ENCODE data around the gene FAM3C.

Gene FAM3C

DNA sequence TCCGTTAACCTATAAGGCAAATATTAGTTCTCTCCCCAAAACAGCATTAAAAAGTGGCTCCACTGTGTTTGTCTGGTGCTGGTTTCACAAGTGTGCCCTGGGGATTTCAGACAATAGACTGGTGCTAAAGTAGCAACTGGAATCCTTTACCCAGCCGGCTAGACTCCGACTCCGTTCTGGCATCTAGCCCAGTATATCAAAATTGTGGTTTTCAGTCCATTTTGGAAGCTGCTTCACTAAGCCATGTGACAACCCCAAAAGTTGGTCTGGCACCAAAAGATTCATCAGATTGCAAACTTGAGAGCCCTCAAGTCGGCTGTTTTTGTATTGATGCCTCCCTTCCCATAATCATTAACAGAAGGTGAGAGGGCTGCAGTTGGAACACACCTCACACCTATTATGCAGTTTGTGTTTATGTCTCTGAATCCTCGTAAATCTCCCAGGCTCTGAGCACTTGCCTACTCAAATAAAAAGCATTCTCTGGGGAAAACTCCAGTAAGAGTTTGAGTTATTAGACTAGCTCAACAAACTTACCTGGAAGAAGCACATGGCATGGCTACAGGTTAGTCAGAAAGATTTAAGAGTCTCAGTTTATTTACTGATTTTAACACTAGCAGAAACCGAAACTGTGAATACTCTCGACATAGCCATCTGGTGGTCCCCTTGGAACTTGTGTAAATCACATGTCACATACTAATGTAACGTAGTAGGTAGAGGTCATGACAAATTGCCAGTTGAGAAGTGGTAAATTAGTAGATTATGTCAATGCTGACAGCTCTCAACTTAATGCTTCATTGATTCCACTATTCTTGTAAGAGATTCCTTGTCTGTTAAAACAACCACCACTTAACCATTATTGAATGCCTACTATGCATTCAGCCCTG, 82.1 kb downstream of the FAM3C start:
- H3K27ac Mint-ChIP-seq (ENCODE audit: low read depth) = no peak overlapping the region
- no peaks in the 10 kb centered on the region for H3K36me3 Mint-ChIP-seq (ENCODE audit: insufficient read depth)
- no peak overlapping the region for H3K4me3 Mint-ChIP-seq
- H3K27me3 Mint-ChIP-seq = peaks cover 66% of the 10 kb centered on the region
- no peaks in the 10 kb centered on the region for H3K4me1 Mint-ChIP-seq
- no peaks in the 10 kb centered on the region for H3K9me3 Mint-ChIP-seq
- DNase-seq (ENCODE audit: low spot score in 2 of 2) (no peak), ATAC-seq (replicated peaks; ENCODE audit: extremely low read depth, poor library complexity, severe bottlenecking) (no peak)

DNA sequence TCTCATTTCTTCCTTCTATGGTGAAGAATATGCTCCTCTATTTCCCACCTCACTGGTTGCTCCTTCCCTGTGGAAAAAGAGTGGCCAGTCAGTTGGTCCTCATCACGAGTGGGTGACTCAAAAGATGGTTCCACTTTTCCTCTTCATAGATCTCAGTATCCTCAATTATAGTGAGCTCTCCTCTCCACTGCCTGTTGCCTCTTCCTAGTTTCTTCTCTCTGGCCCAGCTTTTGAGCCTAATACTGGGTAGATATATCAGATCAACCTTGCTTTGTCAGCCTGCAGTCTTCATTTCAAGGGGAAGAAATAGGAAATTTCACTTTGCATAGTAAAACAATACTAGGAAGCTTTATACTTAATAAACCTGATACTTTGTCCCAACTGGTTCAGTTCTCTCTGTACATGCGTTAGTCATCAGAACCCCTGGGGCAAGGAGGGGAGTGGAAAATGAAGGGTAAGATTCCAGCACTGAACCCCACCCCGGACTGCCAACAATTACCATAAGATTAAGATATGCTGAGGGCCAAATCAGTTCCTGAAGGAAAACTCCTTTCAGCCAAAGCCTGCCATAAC, 82.8 kb downstream of the FAM3C start:
- no peak overlapping the region for H3K27ac Mint-ChIP-seq (ENCODE audit: low read depth)
- no peaks in the 10 kb centered on the region for H3K4me1 Mint-ChIP-seq
- DNase-seq (ENCODE audit: low spot score in 2 of 2) (no peak), ATAC-seq (replicated peaks; ENCODE audit: extremely low read depth, poor library complexity, severe bottlenecking) (no peak)
- peaks cover 66% of the 10 kb centered on the region for H3K27me3 Mint-ChIP-seq
- H3K4me3 Mint-ChIP-seq = no peak overlapping the region
- no peaks in the 10 kb centered on the region for H3K9me3 Mint-ChIP-seq
- H3K36me3 Mint-ChIP-seq (ENCODE audit: insufficient read depth) = no peaks in the 10 kb centered on the region

DNA sequence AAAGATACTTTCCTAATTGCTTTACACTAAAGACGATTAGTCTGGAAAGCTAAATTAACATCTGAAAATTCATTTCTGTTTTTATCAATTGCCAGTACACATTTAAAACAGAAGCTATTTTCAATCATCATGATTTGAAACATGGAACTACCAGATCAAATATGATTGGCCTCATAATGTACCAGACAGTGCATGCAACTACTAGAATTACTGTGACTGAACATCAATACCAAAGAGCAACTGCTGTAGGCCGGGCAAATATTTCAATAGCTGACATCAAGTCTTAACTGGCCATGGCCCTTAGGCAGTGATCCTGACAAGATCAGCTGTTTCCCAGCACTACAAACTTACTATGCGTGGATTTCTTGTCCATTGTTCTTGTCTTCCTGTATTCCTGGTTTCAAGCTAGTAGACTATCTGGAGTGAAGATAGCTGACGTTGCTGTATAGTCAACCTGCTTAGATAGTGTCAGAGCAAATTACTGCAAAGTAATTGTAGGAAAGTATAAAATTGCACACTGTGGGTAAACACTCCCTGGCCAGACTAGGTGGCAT, 89.0 kb downstream of the FAM3C start:
- no peak for ATAC-seq (replicated peaks; ENCODE audit: extremely low read depth, poor library complexity, severe bottlenecking)
- Mint-ChIP-seq H3K36me3 (ENCODE audit: insufficient read depth) (peaks cover 2% of the 10 kb centered on the region), H3K27me3 (peaks cover 77% of the 10 kb centered on the region), H3K4me1 (no peaks in the 10 kb centered on the region), H3K4me3 (no peak overlapping the region), H3K9me3 (no peaks in the 10 kb centered on the region), H3K27ac (ENCODE audit: low read depth) (no peak overlapping the region)
- DNase-seq (ENCODE audit: low spot score in 2 of 2) = no peak

DNA sequence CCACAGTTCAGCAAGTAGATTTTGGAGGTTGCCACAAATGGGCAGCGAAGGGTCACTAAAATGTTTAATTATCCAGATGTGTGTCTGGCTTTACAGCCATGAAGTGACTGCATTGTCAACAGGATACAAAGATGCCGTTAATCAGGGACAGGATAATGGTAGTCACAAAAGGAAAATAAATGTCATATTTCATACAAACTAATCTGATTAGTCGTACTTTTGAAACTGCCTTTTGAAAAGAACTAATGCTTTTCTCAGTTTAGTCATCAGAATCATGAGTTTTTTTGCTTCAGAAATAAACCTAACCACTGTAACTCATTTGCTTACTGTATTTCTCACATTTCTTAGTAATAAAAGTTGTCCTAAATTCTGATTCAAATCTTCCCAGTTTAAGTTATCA, 89.5 kb downstream of the FAM3C start:
- Mint-ChIP-seq H3K27me3 (peaks cover 82% of the 10 kb centered on the region), H3K36me3 (ENCODE audit: insufficient read depth) (peaks cover 2% of the 10 kb centered on the region), H3K4me1 (no peaks in the 10 kb centered on the region), H3K9me3 (no peaks in the 10 kb centered on the region), H3K27ac (ENCODE audit: low read depth) (no peak overlapping the region), H3K4me3 (no peak overlapping the region)
- ATAC-seq (replicated peaks; ENCODE audit: extremely low read depth, poor library complexity, severe bottlenecking) (no peak), DNase-seq (ENCODE audit: low spot score in 2 of 2) (no peak)

DNA sequence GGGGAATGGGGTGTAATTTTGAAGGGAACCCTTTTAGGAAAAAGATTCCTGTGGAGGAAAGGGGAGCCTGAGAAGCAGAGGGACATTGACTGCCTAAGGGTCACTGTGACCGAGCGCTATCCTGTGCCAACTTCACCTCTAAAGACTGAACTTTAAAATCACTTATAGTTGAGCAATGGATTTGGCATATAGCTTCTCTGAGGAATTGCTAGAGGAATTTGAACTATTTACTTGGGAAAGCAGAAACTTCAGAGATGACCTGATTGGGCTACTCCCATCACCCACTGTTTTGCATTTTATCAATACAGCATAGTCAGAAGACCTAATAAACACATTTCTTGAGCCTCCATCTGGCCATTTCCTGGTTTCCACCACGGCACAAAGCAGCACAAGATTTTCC, 91.0 kb downstream of the FAM3C start:
- Mint-ChIP-seq H3K9me3 (no peaks in the 10 kb centered on the region), H3K36me3 (ENCODE audit: insufficient read depth) (peaks cover 2% of the 10 kb centered on the region)
- DNase-seq (ENCODE audit: low spot score in 2 of 2) = no peak

DNA sequence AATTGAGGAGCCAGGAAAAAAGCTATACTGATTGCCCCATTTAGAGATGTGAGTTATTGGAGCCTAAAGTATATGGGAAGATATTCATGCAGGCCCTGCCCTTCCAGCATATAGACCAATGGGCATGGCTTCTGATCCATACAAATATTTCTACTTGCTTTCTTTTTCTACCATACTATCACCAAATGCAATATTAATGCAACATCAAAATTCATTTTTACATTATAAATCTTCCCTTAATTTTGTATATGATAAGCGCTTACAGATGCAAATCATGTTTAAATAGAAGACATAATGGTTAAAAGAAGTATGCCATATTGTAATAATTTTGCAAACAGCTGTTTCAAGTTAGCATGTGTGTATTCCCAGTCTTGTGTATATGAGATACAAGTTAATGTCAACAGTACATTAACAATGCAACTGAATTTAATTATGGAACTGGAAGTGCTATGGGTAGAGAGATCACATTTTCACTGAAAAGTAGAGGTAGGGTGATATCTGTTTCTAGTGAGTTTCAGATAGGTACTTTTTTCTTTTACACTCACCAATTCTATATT, 91.9 kb downstream of the FAM3C start:
- H3K4me1 Mint-ChIP-seq = no peaks in the 10 kb centered on the region
- ATAC-seq (replicated peaks; ENCODE audit: extremely low read depth, poor library complexity, severe bottlenecking) (no peak), DNase-seq (ENCODE audit: low spot score in 2 of 2) (no peak)
- H3K9me3 Mint-ChIP-seq = no peaks in the 10 kb centered on the region
- H3K27me3 Mint-ChIP-seq = peaks cover 67% of the 10 kb centered on the region
- peaks cover 2% of the 10 kb centered on the region for H3K36me3 Mint-ChIP-seq (ENCODE audit: insufficient read depth)
- no peak overlapping the region for H3K4me3 Mint-ChIP-seq
- H3K27ac Mint-ChIP-seq (ENCODE audit: low read depth) = no peak overlapping the region

More for the DNA sequence above, 91.0 kb downstream of the FAM3C start:
- no peak overlapping the region for H3K27ac Mint-ChIP-seq (ENCODE audit: low read depth)
- H3K27me3 Mint-ChIP-seq = peaks cover 76% of the 10 kb centered on the region
- no peak for ATAC-seq (replicated peaks; ENCODE audit: extremely low read depth, poor library complexity, severe bottlenecking)
- H3K4me3 Mint-ChIP-seq = no peak overlapping the region
- no peaks in the 10 kb centered on the region for H3K4me1 Mint-ChIP-seq

DNA sequence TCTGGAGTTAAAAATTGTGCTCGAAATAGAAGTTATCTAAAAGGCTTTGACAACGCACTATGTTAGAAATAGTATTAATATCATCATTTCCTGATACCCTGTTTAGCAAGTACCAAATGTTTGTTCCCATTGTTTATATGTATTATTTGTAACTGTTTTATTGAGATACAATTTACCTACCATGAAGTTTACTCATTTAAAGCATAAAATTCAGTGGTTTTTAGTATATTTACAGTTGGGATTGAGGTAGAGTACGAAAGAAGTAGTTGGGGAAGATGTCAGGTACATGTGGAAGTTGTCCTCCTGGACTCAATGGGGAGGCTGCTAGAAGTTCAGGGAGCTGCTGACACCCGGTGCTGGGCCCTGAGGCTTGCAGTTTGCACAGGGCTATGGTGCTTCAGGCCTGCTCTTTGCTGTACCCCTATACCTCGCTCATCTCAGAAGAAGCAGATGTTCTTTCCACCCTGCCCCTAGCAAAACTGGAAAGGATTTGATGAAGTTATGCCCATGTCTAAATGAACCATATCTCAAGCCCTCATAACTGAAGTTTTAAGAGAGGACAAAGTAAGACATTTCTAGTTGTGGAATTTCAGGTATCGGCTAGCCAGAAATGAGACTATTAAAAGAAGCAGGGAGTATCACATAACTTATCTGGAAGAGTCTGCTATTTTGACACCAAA, 92.5 kb downstream of the FAM3C start:
- Mint-ChIP-seq H3K9me3 (no peaks in the 10 kb centered on the region), H3K27me3 (peaks cover 60% of the 10 kb centered on the region), H3K4me1 (no peaks in the 10 kb centered on the region), H3K27ac (ENCODE audit: low read depth) (no peak overlapping the region), H3K36me3 (ENCODE audit: insufficient read depth) (peaks cover 2% of the 10 kb centered on the region), H3K4me3 (no peak overlapping the region)
- ATAC-seq (replicated peaks; ENCODE audit: extremely low read depth, poor library complexity, severe bottlenecking) (no peak), DNase-seq (ENCODE audit: low spot score in 2 of 2) (no peak)

DNA sequence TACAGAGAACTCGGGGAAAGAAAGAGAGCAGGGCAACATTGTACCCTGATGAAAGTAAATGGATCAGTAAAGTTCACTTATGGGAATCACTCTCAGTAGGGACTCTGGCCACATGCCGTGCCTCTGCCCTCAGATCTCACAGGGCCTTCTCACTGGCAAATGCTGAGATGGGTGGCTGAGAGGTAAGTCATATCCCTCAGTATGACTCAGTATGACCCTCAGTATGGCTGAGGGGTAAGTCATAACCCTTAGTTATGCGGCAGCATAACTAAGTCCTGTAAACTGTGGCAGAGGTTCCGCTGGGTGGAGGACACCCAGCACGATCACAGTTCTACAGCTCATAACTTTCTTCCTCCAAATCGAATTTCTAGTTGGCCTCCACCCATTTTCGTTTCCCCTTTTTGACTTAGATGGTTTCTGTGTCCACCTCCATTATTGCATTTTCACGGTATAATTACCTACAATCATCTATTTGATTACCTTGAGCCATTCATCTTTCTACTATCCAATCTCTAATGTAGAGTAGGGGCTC, 93.8 kb downstream of the FAM3C start:
- H3K4me3 Mint-ChIP-seq = no peak overlapping the region
- ATAC-seq (replicated peaks; ENCODE audit: extremely low read depth, poor library complexity, severe bottlenecking) = no peak
- no peaks in the 10 kb centered on the region for H3K9me3 Mint-ChIP-seq
- H3K4me1 Mint-ChIP-seq = no peaks in the 10 kb centered on the region
- DNase-seq (ENCODE audit: low spot score in 2 of 2) = no peak
- H3K27ac Mint-ChIP-seq (ENCODE audit: low read depth) = no peak overlapping the region
- H3K27me3 Mint-ChIP-seq = peaks cover 57% of the 10 kb centered on the region
- H3K36me3 Mint-ChIP-seq (ENCODE audit: insufficient read depth) = peaks cover under 1% of the 10 kb centered on the region

DNA sequence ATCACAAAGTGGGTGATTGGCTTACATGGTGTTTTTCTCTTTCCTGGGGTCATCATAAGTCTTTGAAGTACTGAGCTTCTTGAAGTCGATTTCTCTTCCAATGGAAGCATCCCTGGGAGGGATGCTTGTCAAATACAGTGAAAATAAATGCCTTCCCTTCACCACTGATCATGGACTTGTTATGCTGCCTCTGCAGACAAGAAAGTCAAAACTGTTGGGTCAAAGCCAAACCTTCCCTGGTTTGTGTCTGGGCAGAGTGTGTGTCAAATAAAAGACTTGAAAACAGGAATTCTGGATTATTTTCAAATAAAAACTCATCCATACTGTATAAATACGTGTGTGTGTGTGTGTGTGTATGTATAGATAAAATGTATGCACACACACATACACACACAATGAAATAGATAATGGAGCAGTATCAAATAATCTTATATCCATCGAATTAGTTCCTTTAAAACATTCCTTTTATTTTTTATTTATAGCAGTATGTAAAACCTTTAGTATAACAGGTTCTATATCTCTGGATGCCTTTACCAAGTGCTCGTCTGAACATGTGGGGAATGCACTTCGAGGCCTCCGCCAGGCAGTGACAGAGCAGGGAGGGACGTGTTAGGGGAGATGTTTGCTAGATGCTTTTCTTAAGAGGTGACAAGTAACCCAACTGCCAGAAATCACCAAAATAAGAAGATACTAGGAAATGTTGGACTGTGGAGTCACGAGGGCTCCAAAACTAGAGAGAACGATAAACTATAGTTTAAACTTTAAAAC, 94.5 kb downstream of the FAM3C start:
- no peak overlapping the region for H3K27ac Mint-ChIP-seq (ENCODE audit: low read depth)
- H3K9me3 Mint-ChIP-seq = no peaks in the 10 kb centered on the region
- H3K4me3 Mint-ChIP-seq = no peak overlapping the region
- no peak for ATAC-seq (replicated peaks; ENCODE audit: extremely low read depth, poor library complexity, severe bottlenecking)
- no peaks in the 10 kb centered on the region for H3K36me3 Mint-ChIP-seq (ENCODE audit: insufficient read depth)
- peaks cover 50% of the 10 kb centered on the region for H3K27me3 Mint-ChIP-seq
- H3K4me1 Mint-ChIP-seq = no peaks in the 10 kb centered on the region
- no peak for DNase-seq (ENCODE audit: low spot score in 2 of 2)

DNA sequence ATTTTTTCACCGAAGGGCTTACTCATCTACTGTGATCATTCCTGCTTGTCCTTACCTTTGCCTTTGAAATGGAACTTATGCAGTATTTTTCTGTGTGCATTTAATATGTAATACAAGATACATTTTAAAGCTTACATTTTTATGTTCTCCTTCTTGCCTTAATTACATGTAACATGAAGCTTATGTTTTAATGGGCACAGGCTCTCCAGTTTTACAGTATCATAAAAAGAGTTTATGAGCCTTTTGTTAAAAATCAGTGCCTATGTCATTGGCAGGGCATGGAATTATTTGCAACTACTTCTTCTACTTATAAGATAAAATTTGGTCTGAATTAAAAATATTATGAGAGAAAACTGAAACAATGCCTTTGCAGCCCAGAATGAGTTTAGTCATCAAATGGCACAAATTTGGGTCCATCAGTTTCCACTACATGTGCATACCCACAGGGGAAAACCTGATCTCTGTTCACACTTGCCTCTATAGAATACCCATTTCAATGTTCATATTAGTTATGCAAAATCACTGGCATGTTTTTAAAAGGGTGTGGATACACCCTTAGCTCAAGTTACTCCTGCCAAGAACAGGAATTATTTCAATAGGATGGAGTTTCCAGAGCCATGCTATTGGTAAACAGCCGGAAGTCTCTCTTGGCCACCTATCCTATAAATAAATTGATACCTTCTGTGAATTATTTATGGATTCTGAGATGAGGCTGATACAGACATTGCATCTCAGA, 95.3 kb downstream of the FAM3C start:
- Mint-ChIP-seq H3K9me3 (no peaks in the 10 kb centered on the region), H3K36me3 (ENCODE audit: insufficient read depth) (no peaks in the 10 kb centered on the region), H3K27ac (ENCODE audit: low read depth) (no peak overlapping the region), H3K27me3 (peaks cover 43% of the 10 kb centered on the region), H3K4me3 (no peak overlapping the region), H3K4me1 (no peaks in the 10 kb centered on the region)
- no peak for ATAC-seq (replicated peaks; ENCODE audit: extremely low read depth, poor library complexity, severe bottlenecking)
- no peak for DNase-seq (ENCODE audit: low spot score in 2 of 2)
